Tibial nerve (tissue), 4 donors: ENCODE measurements around the gene IPO5. TPM values are rescaled to one million over a fixed set of nuclear protein-coding genes. Genes with fewer than 3 reads are reported as not detected.
"Not testable (repeated sequence)": the region's sequence is repeated elsewhere in the genome, so short reads cannot be mapped to it uniquely, and the experiment has no call there.

Experiments used
- DNase-seq, 2 donors: peaks; one replicate each; pipeline ENCODE4 v3.0.0-alpha.2; 2019; ENCODE audit warnings: low spot score in 2 of 2
- H3K27ac ChIP-seq, 4 donors: fragments of 200-600 bp; sonication (generic) in 3 of 4; one replicate each; pipeline ENCODE4 v1.5.1; 2017 to 2019; ENCODE audit warnings: mild to moderate bottlenecking in 1 of 4
- H3K27me3 ChIP-seq, 2 donors: fragments of 200-600 bp; sonication (generic) in 1 of 2; one replicate each; pipeline versions ENCODE4 v1.5.1 to v1.6.0; 2017 to 2019
- H3K36me3 ChIP-seq, 3 donors: fragments of 200-600 bp; sonication (generic); one replicate each; pipeline ENCODE4 v1.5.1; 2018 to 2019
- H3K4me1 ChIP-seq, 4 donors: fragments of 200-600 bp; sonication (generic) in 3 of 4; one replicate each; pipeline ENCODE4 v1.5.1; 2017 to 2019
- H3K4me3 ChIP-seq, 4 donors: fragments of 200-600 bp; sonication (generic) in 3 of 4; one replicate each; pipeline ENCODE4 v1.5.1; 2017 to 2019; ENCODE audit warnings: mild to moderate bottlenecking in 1 of 4, moderate library complexity in 1 of 4
- H3K9me3 ChIP-seq, 4 donors: fragments of 200-600 bp; sonication (generic) in 3 of 4; one replicate each; pipeline ENCODE4 v1.5.1; 2017 to 2019
- EP300 ChIP-seq, 2 donors: sonication (generic); formaldehyde crosslinking; IDR thresholded peaks; one replicate each; pipeline ENCODE4 v1.6.1; 2017; ENCODE audit warnings: antibody characterized with exemption in 2 of 2, mild to moderate bottlenecking in 1 of 2
- POLR2A ChIP-seq, 2 donors: fragments of 450-650 bp; IDR thresholded peaks; one replicate each; pipeline ENCODE4 v1.6.1; 2017; ENCODE audit warnings: antibody characterized with exemption in 2 of 2, mild to moderate bottlenecking in 2 of 2, moderate library complexity in 2 of 2
- WGBS, 2 donors: methylation state at CpG; one replicate each; pipeline ENCODE4 v1.1.5; 2018; 5-methylcytosine and 5-hydroxymethylcytosine counted together
- total RNA-seq, 4 donors: library from RNA; depleted of rRNA; stranded (reverse); fragments of >200 nt; gene quantifications; one replicate each; pipeline ENCODE4 v1.1.0, GENCODE V29; 2016
- TF ChIP-seq, protein P1 (sequence below), 5 experiments: fragments of 200-600 bp in 3 of 5; fragments of 450-650 bp in 2 of 5; sonication (generic) in 3 of 5; IDR thresholded peaks; one replicate each; pipeline ENCODE4 v1.5.1; 2016 to 2019; ENCODE audit warnings: antibody characterized with exemption in 5 of 5, mild to moderate bottlenecking in 3 of 5, moderate library complexity in 2 of 5

IPO5 gene
- total RNA-seq, 4 donors from 2014 or later = 117 to 135 (median 120) TPM

DNA sequence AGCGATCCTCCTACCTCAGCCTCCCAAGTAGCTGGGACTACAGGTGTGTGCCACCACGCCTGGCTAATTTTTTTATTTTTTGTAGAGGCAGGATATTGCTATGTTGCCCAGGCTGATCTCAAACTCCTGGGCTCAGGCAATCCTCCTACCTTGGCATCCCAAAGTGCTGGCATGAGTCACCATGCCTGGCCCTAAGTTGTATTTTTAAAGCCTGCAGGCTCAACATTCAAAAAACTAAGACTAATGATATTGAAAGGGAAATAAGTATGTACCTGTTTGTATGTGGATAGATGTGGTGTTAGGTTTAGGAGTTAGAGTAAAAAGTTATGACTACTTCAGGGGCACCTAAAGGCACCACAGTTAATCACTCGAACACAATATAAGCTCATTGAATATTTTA is 5.4 kb upstream of the IPO5 start:
- Histone ChIP-seq H3K4me1 (no peaks in the 10 kb centered on the region), H3K9me3 (no peaks in the 10 kb centered on the region), H3K36me3 (no peaks in the 10 kb centered on the region), H3K4me3 (no peak overlapping the region), H3K27me3 (no peaks in the 10 kb centered on the region), H3K27ac (no peak overlapping the region)
- WGBS, 2 donors = 95 to 98% methylated on average over 3 of the region's 3 CpGs
- TF ChIP-seq, protein P1, sequence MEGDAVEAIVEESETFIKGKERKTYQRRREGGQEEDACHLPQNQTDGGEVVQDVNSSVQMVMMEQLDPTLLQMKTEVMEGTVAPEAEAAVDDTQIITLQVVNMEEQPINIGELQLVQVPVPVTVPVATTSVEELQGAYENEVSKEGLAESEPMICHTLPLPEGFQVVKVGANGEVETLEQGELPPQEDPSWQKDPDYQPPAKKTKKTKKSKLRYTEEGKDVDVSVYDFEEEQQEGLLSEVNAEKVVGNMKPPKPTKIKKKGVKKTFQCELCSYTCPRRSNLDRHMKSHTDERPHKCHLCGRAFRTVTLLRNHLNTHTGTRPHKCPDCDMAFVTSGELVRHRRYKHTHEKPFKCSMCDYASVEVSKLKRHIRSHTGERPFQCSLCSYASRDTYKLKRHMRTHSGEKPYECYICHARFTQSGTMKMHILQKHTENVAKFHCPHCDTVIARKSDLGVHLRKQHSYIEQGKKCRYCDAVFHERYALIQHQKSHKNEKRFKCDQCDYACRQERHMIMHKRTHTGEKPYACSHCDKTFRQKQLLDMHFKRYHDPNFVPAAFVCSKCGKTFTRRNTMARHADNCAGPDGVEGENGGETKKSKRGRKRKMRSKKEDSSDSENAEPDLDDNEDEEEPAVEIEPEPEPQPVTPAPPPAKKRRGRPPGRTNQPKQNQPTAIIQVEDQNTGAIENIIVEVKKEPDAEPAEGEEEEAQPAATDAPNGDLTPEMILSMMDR (IDR thresholded peaks at IDR 0.05) = no peak
- TF ChIP-seq POLR2A (IDR thresholded peaks at IDR 0.05) (no peak), EP300 (IDR thresholded peaks at IDR 0.05) (no peak)
- DNase-seq = no peak

DNA sequence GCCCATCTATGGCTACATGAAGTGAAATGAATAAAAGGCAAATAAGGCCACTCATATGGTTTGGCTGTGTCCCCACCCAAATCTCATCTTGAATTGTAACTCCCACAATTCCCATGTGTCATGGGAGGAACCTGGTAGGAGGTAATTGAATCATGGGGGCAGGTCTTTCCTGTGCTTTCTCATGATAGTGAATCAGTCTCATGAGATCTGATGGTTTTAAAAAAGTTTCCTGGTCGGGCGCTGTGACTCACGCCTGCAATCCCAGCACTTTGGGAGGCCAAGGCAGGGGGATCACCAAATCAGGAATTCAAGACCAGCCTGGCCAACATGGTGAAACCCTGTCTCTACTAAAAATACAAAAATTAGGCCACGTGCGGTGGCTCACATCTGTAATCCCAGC is 4.2 kb upstream of the IPO5 start:
- DNase-seq, H3K9me3 ChIP-seq, H3K4me1 ChIP-seq, H3K36me3 ChIP-seq, H3K27me3 ChIP-seq, H3K27ac ChIP-seq, H3K4me3 ChIP-seq: not testable (repeated sequence)
- WGBS, 2 donors = 84 to 94% methylated on average over 5 of the region's 5 CpGs

DNA sequence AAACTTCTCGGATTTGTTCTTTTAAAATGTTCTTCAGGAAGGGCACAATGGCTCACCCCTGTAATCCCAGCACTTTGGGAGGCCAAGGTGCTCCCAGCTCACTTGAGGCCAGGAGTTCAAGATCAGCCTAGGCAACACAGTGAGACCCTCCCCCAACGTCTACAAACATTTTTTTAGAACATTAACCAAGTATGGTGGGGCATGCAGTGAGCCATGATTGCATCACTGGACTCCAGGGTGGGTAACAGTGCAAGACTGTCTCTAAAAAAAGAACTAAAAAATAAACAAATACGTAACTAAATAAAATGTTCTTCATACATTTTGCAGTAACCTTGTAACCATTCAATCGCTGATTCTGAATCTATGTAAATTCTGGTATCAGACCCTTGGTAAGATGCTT is 2.1 kb upstream of the IPO5 start:
- DNase-seq = no peak
- Histone ChIP-seq H3K4me3 (no peak overlapping the region), H3K27me3 (no peaks in the 10 kb centered on the region), H3K36me3 (no peaks in the 10 kb centered on the region), H3K4me1 (no peaks in the 10 kb centered on the region), H3K27ac (no peak overlapping the region), H3K9me3 (no peaks in the 10 kb centered on the region)
- 82 to 86% methylated on average over 4 of the region's 4 CpGs for WGBS, 2 donors
- TF ChIP-seq POLR2A (IDR thresholded peaks at IDR 0.05) (no peak), EP300 (IDR thresholded peaks at IDR 0.05) (no peak)
- TF ChIP-seq, protein P1 (IDR thresholded peaks at IDR 0.05) = no peak

DNA sequence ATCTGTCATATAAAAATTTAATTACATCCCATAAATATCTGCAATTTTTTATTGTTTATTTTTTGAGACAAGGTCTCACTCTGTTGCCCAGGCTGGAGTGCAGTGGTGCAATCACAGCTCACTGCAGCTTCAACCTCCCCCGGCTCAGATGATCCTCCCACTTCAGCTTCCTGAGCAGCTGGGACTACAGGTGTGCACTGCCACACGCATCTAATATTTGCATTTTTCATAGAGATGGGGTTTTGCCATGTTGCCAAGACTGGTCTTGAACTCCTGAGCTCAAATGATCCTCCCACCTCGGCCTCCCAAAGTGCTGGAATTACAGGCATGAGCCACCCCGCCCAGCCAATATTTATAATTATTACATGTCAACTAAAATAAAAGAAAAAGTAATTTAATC is 644 bp upstream of the IPO5 start:
- H3K4me3 ChIP-seq = not testable (repeated sequence)

DNA sequence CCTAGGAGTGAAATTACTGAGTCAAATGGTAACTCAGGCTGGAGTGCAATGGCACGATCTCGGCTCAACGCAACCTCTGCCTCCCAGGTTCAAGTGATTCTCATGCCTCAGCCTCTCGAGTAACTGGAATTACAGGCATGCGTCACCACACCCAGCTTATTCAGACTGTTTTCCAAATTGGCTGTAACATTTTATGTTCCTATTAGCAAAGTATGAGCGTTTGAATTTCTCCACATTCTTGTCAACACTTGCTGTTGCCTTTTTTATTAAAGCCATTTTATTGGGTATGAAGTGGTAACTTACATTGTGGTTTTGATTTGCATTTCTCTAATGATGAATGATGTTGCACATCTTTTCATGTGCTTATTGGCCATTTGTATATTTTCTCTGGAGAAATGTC is 7.9 kb downstream of the IPO5 start:
- 86% methylated on average over 6 of the region's 6 CpGs for WGBS, 2 donors
- no peak overlapping the region for H3K27ac ChIP-seq
- DNase-seq = no peak
- H3K4me1 ChIP-seq = no peaks in the 10 kb centered on the region
- no peaks in the 10 kb centered on the region for H3K27me3 ChIP-seq
- no peaks in the 10 kb centered on the region for H3K9me3 ChIP-seq
- H3K36me3 ChIP-seq = no peaks in the 10 kb centered on the region
- no peak overlapping the region for H3K4me3 ChIP-seq
- TF ChIP-seq POLR2A (IDR thresholded peaks at IDR 0.05) (no peak), EP300 (IDR thresholded peaks at IDR 0.05) (no peak)
- TF ChIP-seq, protein P1 (IDR thresholded peaks at IDR 0.05) = no peak

More for the DNA sequence above, 644 bp upstream of the IPO5 start:
- H3K4me1 ChIP-seq, H3K27ac ChIP-seq, DNase-seq, H3K36me3 ChIP-seq, H3K9me3 ChIP-seq, H3K27me3 ChIP-seq: not testable (repeated sequence)
- 87 to 89% methylated on average over 4 of the region's 4 CpGs for WGBS, 2 donors

DNA sequence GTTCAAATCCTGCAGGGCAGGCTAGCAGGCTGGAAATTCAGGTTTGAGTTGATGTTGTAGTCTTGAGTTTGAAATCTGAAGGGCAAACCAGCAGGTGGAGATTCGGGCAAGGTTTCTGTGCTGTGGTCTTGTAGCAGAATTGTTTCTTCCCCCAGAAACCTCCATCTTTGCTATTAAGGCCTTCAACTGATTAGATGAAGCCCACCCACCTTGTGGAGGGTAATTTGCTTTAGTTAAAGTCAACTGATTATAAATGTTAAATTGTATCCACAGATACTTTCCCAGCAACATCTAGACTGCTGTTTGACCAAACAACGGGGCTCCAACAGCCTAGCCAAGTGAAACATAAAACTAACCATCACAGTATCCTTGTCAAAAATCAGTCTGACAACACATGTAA is 9.4 kb downstream of the IPO5 start:
- no peaks in the 10 kb centered on the region for H3K9me3 ChIP-seq
- WGBS, 2 donors = 93 to 94% methylated on average over 2 of the region's 2 CpGs
- TF ChIP-seq, protein P1 (IDR thresholded peaks at IDR 0.05) = no peak
- TF ChIP-seq POLR2A (IDR thresholded peaks at IDR 0.05) (no peak), EP300 (IDR thresholded peaks at IDR 0.05) (no peak)
- H3K27ac ChIP-seq = no peak overlapping the region
- no peak overlapping the region for H3K4me3 ChIP-seq
- H3K36me3 ChIP-seq = no peaks in the 10 kb centered on the region
- no peaks in the 10 kb centered on the region for H3K27me3 ChIP-seq
- H3K4me1 ChIP-seq = no peaks in the 10 kb centered on the region
- DNase-seq = no peak
